Measurements from ENCODE around the gene SLK. TPM values are rescaled to one million over a fixed set of nuclear protein-coding genes. Genes with fewer than 3 reads are reported as not detected.

SLK gene
- total and polyA plus RNA-seq, 2 of the 13 experiments (the other 11 are each of a cell fraction or from before 2014, with no cell fraction given), result 3.4 to 22.8 TPM

GRCh38 chr10:103931603-103932002 is 35.3 kb upstream of the SLK start:
- ATAC-seq, result no peak
- POLR2A ChIA-PET, result no interaction called here
- BruUV-seq (replicated peaks), result no TSS peak
- H3K9me3 ChIP-seq (ENCODE audit: low read length), result no peaks in the 10 kb centered on the region
- no peak for DNase-seq (ENCODE audit: low spot score)
- H3K79me2 ChIP-seq (ENCODE audit: insufficient read depth, low read length), result no peaks in the 10 kb centered on the region
- 91% methylated on average over 2 of the region's 2 CpGs for WGBS (ENCODE audit: low lambda C conversion rate)
- no peak overlapping the region for H2AFZ ChIP-seq (ENCODE audit: low read length)
- H3K4me3 ChIP-seq (replicated peaks in 1 of 3; ENCODE audit: insufficient read depth in 1 of 3, low read depth in 2 of 3, low read length in 3 of 3), result no peak overlapping the region
- CTCF ChIA-PET (ENCODE audit: low intra/inter-chr PET ratio, low total read pairs), result no interaction called here
- no peaks in the 10 kb centered on the region for H4K20me1 ChIP-seq (ENCODE audit: insufficient read depth, low read length)
- no peaks in the 10 kb centered on the region; a peak in 1 of 5 replicates for H3K27me3 ChIP-seq (ENCODE audit: control insufficient read depth in 1 of 2, insufficient read depth in 2 of 2, low read length in 2 of 2)
- H3K27ac ChIP-seq (ENCODE audit: extremely low read length, insufficient read depth, low read length), result no peak overlapping the region
- intact Hi-C loops (cut with micrococcal nuclease; ENCODE audit: unreplicated experiment), result no loop called here
- H3K4me1 ChIP-seq (ENCODE audit: insufficient read depth, low read length), result peaks cover 13% of the 10 kb centered on the region
- FAIRE-seq, result no peak
- in situ Hi-C loops (cut with HindIII; ENCODE audit: extremely low pct_ligation_motif_present, low pct_unique_long_range_greater_than_20kb), result no loop called here
- H3K4me2 ChIP-seq (ENCODE audit: low read depth, low read length), result no peak overlapping the region
- H3K9ac ChIP-seq (ENCODE audit: insufficient read depth, low read depth, low read length), result no peak overlapping the region
- H3K36me3 ChIP-seq (replicated peaks in 1 of 2; ENCODE audit: control insufficient read depth in 1 of 2, insufficient read depth in 2 of 2, low read length in 2 of 2), result no peaks in the 10 kb centered on the region
- TF ChIP-seq ZNF350 (CRISPR knock-in tag; IDR thresholded peaks at IDR 0.05; ENCODE audit: borderline replicate concordance, low read depth) (no peak), CENPX (CRISPR knock-in tag; IDR thresholded peaks at IDR 0.05) (no peak), ZNF503 (CRISPR knock-in tag; IDR thresholded peaks at IDR 0.05) (no peak), AHDC1 (CRISPR knock-in tag; IDR thresholded peaks at IDR 0.05; ENCODE audit: borderline replicate concordance) (no peak), REL (CRISPR knock-in tag; conservative IDR thresholded peaks at IDR 0.05) (no peak), ZNF562 (CRISPR knock-in tag; IDR thresholded peaks at IDR 0.05; ENCODE audit: borderline replicate concordance) (no peak), HOXD1 (CRISPR knock-in tag; IDR thresholded peaks at IDR 0.05) (no peak), LBX2 (CRISPR knock-in tag; IDR thresholded peaks at IDR 0.05; ENCODE audit: borderline replicate concordance) (no peak), ZNF737 (CRISPR knock-in tag; IDR thresholded peaks at IDR 0.05; ENCODE audit: borderline replicate concordance) (no peak), MAX (IDR thresholded peaks at IDR 0.05) (no peak), ZNF577 (CRISPR knock-in tag; IDR thresholded peaks at IDR 0.05; ENCODE audit: borderline replicate concordance, low read depth) (no peak), RXRA (CRISPR knock-in tag; IDR thresholded peaks at IDR 0.05) (no peak), JARID2 (CRISPR knock-in tag; IDR thresholded peaks at IDR 0.05; ENCODE audit: insufficient replicate concordance) (no peak), MYPOP (CRISPR knock-in tag; IDR thresholded peaks at IDR 0.05) (no peak)

Measured in HepG2 (cell line).